Keratinocyte (primary cell): ENCODE results near the gene LIN28B. TPM values are rescaled to one million over a fixed set of nuclear protein-coding genes. Genes with fewer than 3 reads are reported as not detected.

Source experiments
- DNase-seq: peaks from one replicate; pipeline ENCODE4 v3.0.0-alpha.2; 2011; ENCODE audit warnings: low read depth, missing footprints, low spot score
- FAIRE-seq: peaks from 2 replicates; lab custom pipeline; 2011; peaks lifted over from hg19 to GRCh38; lab: Jason Lieb, UNC
- H2AFZ ChIP-seq: 2 replicates; pipeline ENCODE4 v1.6.0; 2012; ENCODE audit warnings: low read length, control low read depth, inconsistent platforms; ENCODE audit not compliant: control insufficient read depth
- H3K27ac ChIP-seq: 2 replicates; pipeline ENCODE4 v1.5.1; 2011; ENCODE audit warnings: low read length; ENCODE audit not compliant: control insufficient read depth, insufficient read depth
- H3K27me3 ChIP-seq: 3 replicates; pipeline ENCODE4 v1.6.0; 2011; ENCODE audit warnings: low read length; ENCODE audit not compliant: control insufficient read depth, insufficient read depth; ENCODE audit errors: extremely low read depth
- H3K36me3 ChIP-seq, 2 experiments: 2 replicates in 1 of 2; 3 replicates in 1 of 2; pipeline ENCODE4 v1.5.1; 2011; ENCODE audit warnings: low read length in 2 of 2, mild to moderate bottlenecking in 1 of 2; ENCODE audit not compliant: control insufficient read depth in 2 of 2, insufficient read depth in 2 of 2; ENCODE audit errors: extremely low read depth in 1 of 2
- H3K4me1 ChIP-seq: 3 replicates; pipeline ENCODE4 v1.5.1; 2011; ENCODE audit warnings: low read length; ENCODE audit not compliant: control insufficient read depth, insufficient read depth; ENCODE audit errors: extremely low read depth
- H3K4me2 ChIP-seq: 3 replicates; pipeline ENCODE4 v1.6.0; 2011; ENCODE audit warnings: low read depth, low read length; ENCODE audit not compliant: control insufficient read depth, insufficient read depth; ENCODE audit errors: extremely low read depth
- H3K4me3 ChIP-seq, 3 experiments: fragments of 200-600 bp in 1 of 3; sonication (generic) in 1 of 3; 2 replicates in 2 of 3; 3 replicates in 1 of 3; pipeline ENCODE4 v1.5.1; 2011 to 2016; ENCODE audit warnings: low read length in 3 of 3, mild to moderate bottlenecking in 3 of 3, control low read depth in 2 of 3, inconsistent platforms in 1 of 3, low read depth in 1 of 3, mixed read lengths in 1 of 3, mixed run types in 1 of 3, moderate library complexity in 1 of 3; ENCODE audit not compliant: control insufficient read depth in 2 of 3, insufficient read depth in 2 of 3; ENCODE audit errors: extremely low read depth in 1 of 3
- H3K79me2 ChIP-seq: 2 replicates; pipeline ENCODE4 v1.6.0; 2012; ENCODE audit warnings: low read length; ENCODE audit not compliant: control insufficient read depth, insufficient read depth
- H3K9ac ChIP-seq: 3 replicates; pipeline ENCODE4 v1.6.0; 2011; ENCODE audit warnings: low read length; ENCODE audit not compliant: control insufficient read depth, insufficient read depth; ENCODE audit errors: extremely low read depth
- H3K9me1 ChIP-seq: 3 replicates; pipeline ENCODE4 v1.6.0; 2011; ENCODE audit warnings: low read length; ENCODE audit not compliant: control insufficient read depth, insufficient read depth; ENCODE audit errors: extremely low read depth
- H3K9me3 ChIP-seq: 2 replicates; pipeline ENCODE4 v1.5.1; 2012; ENCODE audit warnings: low read depth, low read length; ENCODE audit not compliant: control insufficient read depth
- H4K20me1 ChIP-seq: 3 replicates; pipeline ENCODE4 v1.6.0; 2011; ENCODE audit warnings: low read length; ENCODE audit not compliant: control insufficient read depth, insufficient read depth; ENCODE audit errors: extremely low read depth
- CTCF ChIP-seq, 3 experiments: IDR thresholded peaks in 1 of 3; conservative IDR thresholded peaks in 1 of 3; optimal IDR thresholded peaks in 1 of 3; 2 replicates in 2 of 3; 3 replicates in 1 of 3; pipeline versions ENCODE3 to v1.5.1; 2011; ENCODE audit warnings: low read length in 3 of 3, mild to moderate bottlenecking in 3 of 3, moderate library complexity in 2 of 3, control low read depth in 1 of 3, inconsistent platforms in 1 of 3; ENCODE audit not compliant: insufficient read depth in 2 of 3; ENCODE audit errors: extremely low read depth in 1 of 3
- EZH2 ChIP-seq: IDR thresholded peaks from one replicate; pipeline ENCODE4 v1.6.1; 2012; ENCODE audit warnings: inconsistent platforms, mild to moderate bottlenecking, low read length, moderate library complexity
- dilution Hi-C: fragments of 300-500 bp; cut with MboI; formaldehyde crosslinking; loops from one replicate; pipeline ENCODE4 v1.7.0; 2020; ENCODE audit warnings: low sequenced_read_pairs; ENCODE audit not compliant: extremely low pct_ligation_motif_present
- polyA plus RNA-seq, 5 experiments: library from polyadenylated mRNA; depleted of rRNA in 3 of 5; stranded (reverse) in 3 of 5; stranded (forward) in 1 of 5; unstranded in 1 of 5; fragments of >200 nt; gene quantifications; 1 replicate in 1 of 5; 2 replicates in 3 of 5; 3 replicates in 1 of 5; pipeline versions ENCODE4 v1.2.1 to v1.2.3, GENCODE V29; 2011 to 2012; ENCODE audit warnings: missing spikeins in 2 of 5, low read depth in 1 of 5, low replicate concordance in 1 of 5

Gene LIN28B
- polyA plus RNA-seq, 1 donor (not counting 4 experiments of a cell fraction or from before 2014, with no cell fraction given) = not detected

GRCh38 chr6:105021399-105021798, 64.5 kb downstream of the LIN28B start:
- Histone ChIP-seq H3K4me2 (no peak overlapping the region), H2AFZ (no peak overlapping the region), H3K9me1 (no peaks in the 10 kb centered on the region), H3K27ac (no peak overlapping the region), H3K27me3 (peaks cover 5% of the 10 kb centered on the region), H3K4me3 (no peak overlapping the region), H3K9me3 (no peaks in the 10 kb centered on the region), H4K20me1 (no peaks in the 10 kb centered on the region), H3K79me2 (no peaks in the 10 kb centered on the region), H3K4me1 (no peaks in the 10 kb centered on the region), H3K9ac (no peak overlapping the region), H3K36me3 (no peaks in the 10 kb centered on the region)
- TF ChIP-seq CTCF (optimal IDR thresholded peaks at IDR 0.05 in 1 of 3, IDR thresholded peaks at IDR 0.05 in 1 of 3, conservative IDR thresholded peaks at IDR 0.05 in 1 of 3; ENCODE audit: extremely low read depth in 1 of 3, insufficient read depth in 2 of 3, low read length in 3 of 3) (no peak), EZH2 (no peak)
- DNase-seq (no peak), FAIRE-seq (no peak)
- dilution Hi-C loops = no loop called here

DNA sequence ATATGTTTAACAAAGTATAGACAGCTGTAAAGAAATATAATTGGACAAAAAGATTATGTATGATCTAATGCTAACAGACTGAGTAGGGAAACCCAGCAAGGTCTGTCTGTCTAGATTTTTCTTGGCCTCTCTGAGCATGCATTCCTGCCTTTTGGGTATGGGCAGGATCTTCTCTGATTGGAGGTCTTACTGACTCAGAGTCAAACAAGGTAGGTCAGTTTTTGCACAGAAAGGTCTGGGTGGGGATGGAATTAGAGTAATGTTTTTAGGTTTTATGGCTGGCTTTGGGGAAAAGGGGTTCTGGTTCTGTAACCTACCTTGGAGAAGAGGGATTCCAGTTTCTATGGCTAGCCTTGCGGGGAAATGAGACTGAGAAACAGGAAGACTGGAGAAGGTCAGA, 65.5 kb downstream of the LIN28B start:
- H2AFZ ChIP-seq = no peak overlapping the region
- dilution Hi-C loops = no loop called here
- no peak overlapping the region for H3K4me3 ChIP-seq
- FAIRE-seq (no peak), DNase-seq (no peak)
- H3K27ac ChIP-seq = no peak overlapping the region
- no peaks in the 10 kb centered on the region for H3K36me3 ChIP-seq
- H3K9me1 ChIP-seq = no peaks in the 10 kb centered on the region
- no peaks in the 10 kb centered on the region for H3K9me3 ChIP-seq
- H4K20me1 ChIP-seq = no peaks in the 10 kb centered on the region
- TF ChIP-seq CTCF (optimal IDR thresholded peaks at IDR 0.05 in 1 of 3, IDR thresholded peaks at IDR 0.05 in 1 of 3, conservative IDR thresholded peaks at IDR 0.05 in 1 of 3; ENCODE audit: extremely low read depth in 1 of 3, insufficient read depth in 2 of 3, low read length in 3 of 3) (no peak), EZH2 (no peak)
- no peaks in the 10 kb centered on the region for H3K79me2 ChIP-seq
- no peak overlapping the region for H3K9ac ChIP-seq
- no peaks in the 10 kb centered on the region for H3K4me1 ChIP-seq
- H3K27me3 ChIP-seq = peaks cover 5% of the 10 kb centered on the region
- H3K4me2 ChIP-seq = no peak overlapping the region
